Gastrocnemius medialis (tissue), 4 donors: ENCODE data around the gene GUCY2C.

Experiments
- CTCF ChIP-seq, 5 experiments: fragments of 450-650 bp in 3 of 5; fragments of 200-600 bp in 2 of 5; sonication (generic) in 2 of 5; IDR thresholded peaks in 4 of 5; conservative IDR thresholded peaks in 1 of 5; 1 replicate in 4 of 5; 2 replicates in 1 of 5; pipeline ENCODE4 v1.5.1; 2016 to 2019; ENCODE audit warnings: antibody characterized with exemption in 5 of 5, mild to moderate bottlenecking in 3 of 5, moderate library complexity in 3 of 5
- POLR2A ChIP-seq, 2 donors: fragments of 450-650 bp; IDR thresholded peaks; one replicate each; pipeline ENCODE4 v1.6.1; 2017; ENCODE audit warnings: antibody characterized with exemption in 2 of 2, mild to moderate bottlenecking in 2 of 2, moderate library complexity in 2 of 2

DNA sequence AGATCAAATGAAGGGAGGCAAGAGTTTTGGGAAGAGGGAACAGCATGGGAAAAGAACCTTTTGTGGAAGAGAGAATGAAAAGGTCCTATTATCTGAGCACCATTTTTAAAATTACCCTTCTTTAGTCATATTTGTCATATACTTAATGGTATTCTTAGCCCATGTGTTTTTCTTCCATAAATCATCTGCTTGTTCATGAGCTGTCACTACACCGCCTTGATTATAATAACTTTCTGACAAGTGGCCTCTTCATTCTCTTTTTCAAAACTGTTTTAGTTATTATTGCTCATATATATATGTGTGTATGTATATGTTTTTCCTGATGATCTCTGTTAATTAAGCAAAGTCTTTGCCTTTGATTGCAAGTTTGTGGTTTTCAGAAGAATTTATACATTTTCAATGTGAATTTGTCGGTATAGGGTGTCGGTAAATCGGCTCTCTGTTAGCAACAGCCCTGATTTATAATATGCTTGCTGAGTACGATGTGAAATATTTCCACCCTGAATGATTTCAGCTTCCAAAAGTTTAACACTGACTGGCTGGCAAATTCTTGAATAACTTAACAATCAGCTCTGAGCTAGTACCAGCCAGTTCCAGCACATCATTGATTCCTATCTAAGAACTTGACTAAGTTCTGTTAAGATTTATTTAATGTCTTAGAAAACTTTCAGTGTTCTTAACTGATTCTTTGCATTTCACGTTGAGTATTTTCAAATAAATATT is 49.2 kb downstream of the GUCY2C start:
- no peak for TF ChIP-seq POLR2A (IDR thresholded peaks at IDR 0.05)
- TF ChIP-seq CTCF (IDR thresholded peaks at IDR 0.05 in 4 of 5, conservative IDR thresholded peaks at IDR 0.05 in 1 of 5), result no peak
